ENCODE results near the gene CACNB1.

The CACNB1 gene

GRCh38 chr17:39200957-39201510, 3.6 kb upstream of the CACNB1 start:
- DNase-seq (ENCODE audit: low read depth in 2 of 2): no peak

GRCh38 chr17:39200070-39200879, 2.8 kb upstream of the CACNB1 start, which contains the start of gene RPL19:
TSS of gene RPL19 (plus strand) at chr17:39200283. CDS start at chr17:39200345, 62 bp downstream.
- DNase-seq (ENCODE audit: low read depth in 2 of 2): peak; percentile 67 to 73

- DNase-seq (ENCODE audit: low read depth in 2 of 2): peak; percentile 84 to 90
These were observed 2.3 kb upstream of the CACNB1 start for GRCh38 chr17:39199820-39200069.

- no peak for DNase-seq (ENCODE audit: low read depth in 2 of 2)
These were observed 707 bp upstream of the CACNB1 start for GRCh38 chr17:39198186-39198566.

GRCh38 chr17:39196808-39197291, 619 bp downstream of the CACNB1 start:
- no peak for DNase-seq (ENCODE audit: low read depth in 2 of 2)

GRCh38 chr17:39196241-39196807, 1.1 kb downstream of the CACNB1 start:
- DNase-seq (ENCODE audit: low read depth in 2 of 2): no peak

GRCh38 chr17:39195568-39196160, 1.8 kb downstream of the CACNB1 start:
- DNase-seq (ENCODE audit: low read depth in 2 of 2): no peak

GRCh38 chr17:39194985-39195524, 2.4 kb downstream of the CACNB1 start:
- no peak for DNase-seq (ENCODE audit: low read depth in 2 of 2)

- no peak for DNase-seq (ENCODE audit: low read depth in 2 of 2)
These were observed 3.1 kb downstream of the CACNB1 start for GRCh38 chr17:39194089-39194984.

- no peak for DNase-seq (ENCODE audit: low read depth in 2 of 2)
These were observed 4.1 kb downstream of the CACNB1 start for GRCh38 chr17:39193346-39193745.

- no peak for DNase-seq (ENCODE audit: low read depth in 2 of 2)
These were observed 4.6 kb downstream of the CACNB1 start for GRCh38 chr17:39192901-39193300.

GRCh38 chr17:39191750-39192510, 5.5 kb downstream of the CACNB1 start:
- DNase-seq (ENCODE audit: low read depth in 2 of 2): no peak

GRCh38 chr17:39187152-39187830, 10.2 kb downstream of the CACNB1 start:
- DNase-seq (ENCODE audit: low read depth in 2 of 2): no peak

GRCh38 chr17:39186481-39187002, 10.9 kb downstream of the CACNB1 start:
- DNase-seq (ENCODE audit: low read depth in 2 of 2): no peak

GRCh38 chr17:39183720-39184119, 13.7 kb downstream of the CACNB1 start:
- DNase-seq (ENCODE audit: low read depth in 2 of 2): no peak

GRCh38 chr17:39183045-39183444, 14.4 kb downstream of the CACNB1 start:
- no peak for DNase-seq (ENCODE audit: low read depth in 2 of 2)

- no peak for DNase-seq (ENCODE audit: low read depth in 2 of 2)
These were observed 16.2 kb downstream of the CACNB1 start for GRCh38 chr17:39181303-39181702.

- no peak for DNase-seq (ENCODE audit: low read depth in 2 of 2)
These were observed 18.9 kb downstream of the CACNB1 start for GRCh38 chr17:39178536-39178935.

GRCh38 chr17:39177256-39177655, 20.2 kb downstream of the CACNB1 start:
- no peak for DNase-seq (ENCODE audit: low read depth in 2 of 2)

GRCh38 chr17:39175695-39176093, 21.8 kb downstream of the CACNB1 start:
- DNase-seq (ENCODE audit: low read depth in 2 of 2): no peak

Data from stimulated activated CD4-positive, alpha-beta T cell treated with anti-CD3 and anti-CD28 coated beads, Interleukin-15, amount 100 ng/mL, for 48 hours (primary cell).